PC-9 (cell line): Measurements from ENCODE around the gene WASF1.

ENCODE experiments used
- EZH2 ChIP-seq: fragments of 200-600 bp; sonication (generic); IDR thresholded peaks from 2 replicates; pipeline ENCODE4 v1.8.0; 2017; ENCODE audit warnings: antibody characterized with exemption, low read depth
- TF ChIP-seq, protein P1 (sequence below): fragments of 200-600 bp; sonication (generic); conservative IDR thresholded peaks from 2 replicates; pipeline ENCODE4 v1.6.1; 2017; ENCODE audit warnings: mixed run types, antibody characterized with exemption, mild to moderate bottlenecking, moderate library complexity

DNA sequence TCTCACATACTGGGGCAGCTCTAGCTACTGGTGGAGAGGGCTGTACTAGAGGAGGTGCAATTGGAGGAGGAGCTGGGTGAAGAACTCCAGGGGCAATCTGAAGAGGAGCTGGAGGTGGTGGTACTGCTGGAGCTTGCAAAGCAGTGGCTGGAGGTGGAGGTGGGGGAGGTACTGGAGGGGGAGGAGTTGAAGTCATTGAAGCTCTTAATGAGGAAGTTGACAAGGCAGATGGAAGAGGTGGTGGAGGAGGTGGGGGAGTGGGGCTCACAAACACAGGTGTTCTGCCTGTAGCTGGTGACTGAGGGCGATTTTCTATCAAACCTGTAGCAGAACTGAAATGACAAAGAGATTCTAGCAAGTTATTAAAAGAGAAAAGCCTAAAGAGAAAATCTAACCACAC is 77.6 kb downstream of the WASF1 start:
- TF ChIP-seq, protein P1, sequence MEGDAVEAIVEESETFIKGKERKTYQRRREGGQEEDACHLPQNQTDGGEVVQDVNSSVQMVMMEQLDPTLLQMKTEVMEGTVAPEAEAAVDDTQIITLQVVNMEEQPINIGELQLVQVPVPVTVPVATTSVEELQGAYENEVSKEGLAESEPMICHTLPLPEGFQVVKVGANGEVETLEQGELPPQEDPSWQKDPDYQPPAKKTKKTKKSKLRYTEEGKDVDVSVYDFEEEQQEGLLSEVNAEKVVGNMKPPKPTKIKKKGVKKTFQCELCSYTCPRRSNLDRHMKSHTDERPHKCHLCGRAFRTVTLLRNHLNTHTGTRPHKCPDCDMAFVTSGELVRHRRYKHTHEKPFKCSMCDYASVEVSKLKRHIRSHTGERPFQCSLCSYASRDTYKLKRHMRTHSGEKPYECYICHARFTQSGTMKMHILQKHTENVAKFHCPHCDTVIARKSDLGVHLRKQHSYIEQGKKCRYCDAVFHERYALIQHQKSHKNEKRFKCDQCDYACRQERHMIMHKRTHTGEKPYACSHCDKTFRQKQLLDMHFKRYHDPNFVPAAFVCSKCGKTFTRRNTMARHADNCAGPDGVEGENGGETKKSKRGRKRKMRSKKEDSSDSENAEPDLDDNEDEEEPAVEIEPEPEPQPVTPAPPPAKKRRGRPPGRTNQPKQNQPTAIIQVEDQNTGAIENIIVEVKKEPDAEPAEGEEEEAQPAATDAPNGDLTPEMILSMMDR = no peak
- no peak for TF ChIP-seq EZH2
